Measurements from ENCODE around the gene ADAM12.
"Not testable (repeated sequence)": the region's sequence is repeated elsewhere in the genome, so short reads cannot be mapped to it uniquely, and the experiment has no call there.

ADAM12 gene

GRCh38 chr10:125997586-125997985, 390.7 kb downstream of the ADAM12 start:
- no peak for DNase-seq

DNA sequence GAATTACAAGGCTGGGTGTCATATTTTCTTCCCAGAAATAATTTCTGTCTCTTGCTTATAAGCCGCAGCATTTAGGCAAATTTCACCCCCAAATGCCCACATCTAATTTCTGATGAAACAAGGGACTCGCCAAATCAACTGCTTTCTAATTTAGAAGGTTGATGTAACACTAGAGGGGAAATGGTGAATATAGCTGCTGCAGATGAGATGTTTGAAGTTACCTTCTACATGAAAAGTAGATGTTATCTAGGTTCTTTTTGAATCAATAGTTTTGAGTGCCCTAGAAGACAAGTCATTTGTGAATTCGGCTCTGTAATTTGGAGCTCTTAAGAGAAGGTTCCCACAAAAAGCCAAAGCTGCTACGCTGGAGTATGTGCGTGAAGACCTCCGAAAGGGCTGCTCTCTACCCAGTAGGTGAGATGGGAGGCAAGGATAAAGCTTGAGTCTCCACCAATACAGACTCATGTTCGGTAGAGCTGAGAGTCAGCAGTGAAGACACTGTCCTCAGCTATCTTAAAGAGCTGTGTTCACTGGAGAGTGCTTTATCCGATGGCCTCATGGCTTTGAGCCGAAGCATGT, 392.5 kb downstream of the ADAM12 start:
- no peak for DNase-seq

DNA sequence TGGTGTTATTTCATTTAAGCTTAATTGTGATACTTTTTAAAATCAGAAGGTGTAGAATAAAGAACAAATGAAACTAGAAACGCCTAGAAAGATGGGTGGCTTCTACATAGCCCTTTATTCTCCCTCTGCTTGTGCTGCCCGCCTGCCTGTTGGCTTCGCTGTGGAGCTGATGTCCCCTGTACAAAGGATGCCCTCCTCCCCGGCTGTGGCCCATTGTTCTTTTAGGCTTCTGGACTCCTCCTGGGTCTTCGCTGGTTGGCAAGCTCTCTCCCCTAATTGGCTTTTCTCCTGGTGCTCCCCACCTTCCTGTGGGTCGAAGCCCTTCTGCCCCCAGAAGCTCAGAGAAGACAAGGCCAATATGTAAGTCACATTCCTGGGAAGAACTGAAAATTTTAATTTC, 393.7 kb downstream of the ADAM12 start:
- no peak for DNase-seq

DNA sequence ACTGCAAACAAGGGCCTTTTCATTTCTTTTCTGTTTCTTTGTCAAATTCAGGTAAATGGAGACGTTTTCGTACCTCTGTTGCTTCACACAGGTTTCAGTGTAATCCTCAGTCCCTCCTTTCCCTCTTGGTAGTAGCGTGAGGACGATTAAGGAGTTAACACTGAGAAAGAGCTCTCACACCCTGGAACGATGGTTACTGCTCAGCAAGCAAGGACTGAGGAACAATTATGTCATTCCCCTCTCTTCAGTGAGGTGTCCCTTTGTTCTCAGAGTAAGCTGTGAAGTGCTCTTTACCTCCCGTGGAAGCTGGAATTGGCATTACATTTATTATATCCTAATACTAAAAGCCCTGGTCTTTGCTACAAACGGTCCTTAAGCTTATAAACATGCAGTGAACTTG, 396.0 kb downstream of the ADAM12 start:
- DNase-seq = no peak

DNA sequence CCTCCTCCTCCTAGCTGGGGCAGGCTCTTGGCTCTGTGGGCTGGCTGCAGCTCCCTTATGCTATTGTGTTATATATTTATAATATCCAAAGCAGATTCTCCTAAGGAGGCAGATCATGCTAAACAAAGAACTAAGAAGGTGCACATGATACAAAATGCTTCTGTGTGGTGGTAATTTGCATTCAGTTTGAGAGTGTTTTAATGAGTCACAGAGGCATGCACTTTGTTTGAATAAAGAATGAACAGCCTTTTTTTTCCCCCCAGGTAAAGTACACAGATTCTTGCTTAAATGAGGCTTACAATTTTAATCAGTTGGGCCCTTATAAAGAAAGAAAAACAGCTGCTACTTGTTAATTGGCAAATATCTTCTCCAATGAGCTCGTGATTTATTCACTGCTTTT, 396.9 kb downstream of the ADAM12 start:
- no peak for DNase-seq

- DNase-seq = no peak
Measured at GRCh38 chr10:125990974-125991373, 397.3 kb downstream of the ADAM12 start.

GRCh38 chr10:125989791-125990190, 398.5 kb downstream of the ADAM12 start:
- no peak for DNase-seq

DNA sequence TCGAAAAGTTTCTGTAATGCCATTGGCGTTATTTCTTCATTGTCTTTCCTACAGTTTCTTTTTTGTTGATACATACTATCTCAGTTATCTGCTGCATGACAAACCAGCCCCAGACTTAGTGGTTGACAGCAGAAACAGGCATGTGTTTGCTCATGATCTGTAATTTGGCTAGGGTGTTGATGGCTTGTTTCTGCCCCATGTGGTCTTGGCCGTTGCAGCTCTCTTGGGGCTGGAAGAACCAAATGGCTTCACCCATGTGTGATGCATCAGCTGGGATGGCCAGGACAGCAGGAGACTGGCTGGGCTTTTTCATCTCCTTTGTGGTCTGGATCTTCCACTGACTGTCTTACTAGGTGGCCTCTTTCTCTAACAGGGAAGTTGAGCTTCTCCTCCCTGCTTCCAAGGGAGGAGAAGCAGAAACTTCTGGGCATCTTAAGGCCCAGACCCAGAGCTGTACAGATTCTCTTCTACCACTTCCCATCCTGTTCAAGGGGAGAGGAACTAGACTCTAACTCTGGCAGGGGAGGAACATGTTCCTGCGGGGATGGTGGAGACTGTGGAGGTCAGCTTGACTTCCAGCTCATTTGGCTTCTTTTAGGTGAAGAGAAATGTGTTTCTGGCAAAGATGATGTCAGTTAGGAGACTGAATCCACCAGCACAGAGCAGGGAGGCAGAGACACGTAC, 402.6 kb downstream of the ADAM12 start:
- DNase-seq = no peak

DNA sequence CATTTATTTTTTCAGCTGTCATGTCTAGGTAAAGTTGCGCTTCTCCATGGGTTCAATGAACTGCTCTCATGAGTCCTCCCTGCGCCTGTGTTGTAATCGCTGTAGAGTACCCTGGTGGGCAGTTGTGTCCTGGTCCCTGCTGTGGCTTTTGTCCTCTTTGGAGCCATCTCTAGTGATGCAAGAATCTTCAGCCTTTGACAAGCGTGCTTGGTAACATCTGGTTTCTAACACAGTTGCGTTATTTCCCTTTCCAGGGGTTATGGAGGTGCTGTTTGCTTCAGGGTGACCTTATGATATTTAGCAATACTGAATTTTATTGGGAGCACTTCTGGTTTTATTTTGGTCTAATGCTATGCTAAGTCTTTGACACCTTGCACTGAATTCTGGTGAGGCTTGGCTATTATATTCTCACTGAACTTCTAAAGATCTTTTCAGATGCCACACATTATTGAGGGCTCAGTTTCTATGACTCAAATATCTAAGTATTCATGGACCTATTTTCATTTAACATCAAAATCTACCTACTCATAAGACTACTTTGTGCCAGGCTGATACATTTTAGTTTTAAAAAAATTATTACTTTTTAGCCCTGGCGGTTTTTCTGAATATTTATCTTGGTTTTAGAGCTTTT, 403.3 kb downstream of the ADAM12 start:
- no peak for DNase-seq

GRCh38 chr10:125984346-125984745, 403.9 kb downstream of the ADAM12 start:
- DNase-seq = no peak

DNA sequence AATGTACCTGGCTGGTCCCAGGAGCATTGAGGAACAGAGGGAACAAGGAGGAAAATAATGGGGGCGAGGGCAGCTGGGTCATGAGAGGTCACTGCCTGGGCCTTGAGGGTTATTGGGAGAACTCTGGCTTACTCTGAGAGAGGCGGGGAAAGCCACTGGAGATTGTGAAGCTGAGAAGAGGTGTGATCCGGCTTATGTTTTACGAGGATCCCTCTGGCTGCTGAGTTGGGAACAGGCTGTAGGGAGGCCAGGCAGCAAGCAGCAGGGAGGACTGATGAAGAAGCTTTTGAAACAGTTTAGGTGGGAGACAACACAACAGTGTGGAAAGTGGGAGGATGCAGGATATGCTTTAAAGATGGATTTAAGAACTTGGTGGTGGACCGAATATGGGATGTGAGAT, 404.6 kb downstream of the ADAM12 start:
- no peak for DNase-seq

- no peak for DNase-seq
Measured at GRCh38 chr10:125983161-125983560, 405.1 kb downstream of the ADAM12 start.

- DNase-seq = peak in 1 of 2 experiments; percentile 13
Measured at GRCh38 chr10:125982260-125982948, 405.9 kb downstream of the ADAM12 start.

DNA sequence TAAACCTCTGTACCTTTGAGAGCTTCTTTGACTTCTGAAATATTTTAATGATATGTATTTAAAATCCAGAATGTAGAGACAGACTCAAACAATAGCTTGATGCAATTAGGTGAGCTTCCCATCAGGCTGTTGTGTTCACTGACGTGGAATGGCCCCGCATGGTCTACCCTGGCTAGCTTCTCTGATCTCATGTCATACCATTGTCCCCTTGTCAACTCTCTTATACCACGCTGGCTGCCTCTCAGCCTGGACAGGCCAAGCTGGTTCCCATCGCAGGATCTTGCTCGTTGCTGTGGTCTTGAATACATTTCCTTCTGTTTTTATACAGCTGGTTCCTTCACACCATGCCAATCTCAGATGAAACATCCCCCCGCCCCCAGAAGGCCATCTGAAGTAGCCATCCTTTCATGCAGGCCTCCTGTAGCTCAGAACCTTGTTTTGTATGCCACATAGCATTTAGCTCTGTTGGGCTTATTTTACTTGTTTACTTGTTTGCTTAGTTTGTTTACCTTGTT, 407.7 kb downstream of the ADAM12 start:
- DNase-seq = no peak

GRCh38 chr10:125979976-125980375, 408.3 kb downstream of the ADAM12 start:
- no peak for DNase-seq

- no peak for DNase-seq
Measured at GRCh38 chr10:125976960-125977605, 411.2 kb downstream of the ADAM12 start.

- DNase-seq = not testable (repeated sequence)
Measured at GRCh38 chr10:125970077-125970630, 418.1 kb downstream of the ADAM12 start.

DNA sequence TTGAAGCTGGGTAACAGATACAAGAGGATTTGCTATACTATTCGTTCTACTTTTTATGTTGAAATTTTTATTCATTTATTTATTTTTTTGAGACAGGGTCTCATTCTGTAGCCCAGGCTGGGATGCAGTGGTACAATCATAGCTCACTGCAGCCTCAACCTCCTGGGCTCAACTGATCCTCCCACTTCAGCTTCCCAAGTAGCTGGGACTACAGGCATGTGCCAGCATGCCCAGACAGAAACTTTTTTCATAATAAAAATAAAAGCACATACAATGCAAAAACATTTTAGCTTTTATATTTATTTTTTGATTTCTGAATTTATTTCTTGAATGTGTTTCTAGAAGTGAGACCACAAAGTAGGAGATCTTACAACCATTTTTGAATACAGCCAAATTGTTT, 420.7 kb downstream of the ADAM12 start:
- DNase-seq = no peak

DNA sequence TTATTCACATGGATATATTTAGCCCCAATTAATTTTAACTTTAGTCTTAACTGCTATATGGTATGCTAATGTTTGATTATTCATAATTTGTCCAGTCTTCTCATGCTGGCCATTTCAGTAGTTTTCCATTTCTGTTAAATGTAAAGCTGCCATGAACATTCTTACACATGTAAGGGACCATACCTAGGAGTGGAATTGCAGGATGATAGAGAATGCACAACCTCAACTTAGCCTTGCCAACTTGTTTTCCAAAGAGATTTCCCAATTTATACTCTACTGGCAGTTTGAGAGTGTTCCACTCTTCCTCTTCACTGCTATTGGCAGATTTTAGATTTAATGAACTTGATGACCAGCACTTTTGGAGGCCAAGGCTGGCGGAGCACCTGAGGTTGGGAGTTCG, 423.7 kb downstream of the ADAM12 start:
- DNase-seq = no peak

All from activated CD4-positive, alpha-beta T cell treated with anti-CD3 and anti-CD28 coated beads, Interleukin-2, amount 50 U/mL, for 48 hours (primary cell).